Keratinocyte (primary cell): ENCODE data around the gene EDC3. TPM values are rescaled to one million over a fixed set of nuclear protein-coding genes. Genes with fewer than 3 reads are reported as not detected.
"Not testable (repeated sequence)": the region's sequence is repeated elsewhere in the genome, so short reads cannot be mapped to it uniquely, and the experiment has no call there.

ENCODE experiments used
- DNase-seq: peaks from one replicate; pipeline ENCODE4 v3.0.0-alpha.2; 2011; ENCODE audit warnings: low read depth, missing footprints, low spot score
- FAIRE-seq: peaks from 2 replicates; lab custom pipeline; 2011; peaks lifted over from hg19 to GRCh38; lab: Jason Lieb, UNC
- H2AFZ ChIP-seq: 2 replicates; pipeline ENCODE4 v1.6.0; 2012; ENCODE audit warnings: low read length, control low read depth, inconsistent platforms; ENCODE audit not compliant: control insufficient read depth
- H3K27ac ChIP-seq: 2 replicates; pipeline ENCODE4 v1.5.1; 2011; ENCODE audit warnings: low read length; ENCODE audit not compliant: control insufficient read depth, insufficient read depth
- H3K27me3 ChIP-seq: 3 replicates; pipeline ENCODE4 v1.6.0; 2011; ENCODE audit warnings: low read length; ENCODE audit not compliant: control insufficient read depth, insufficient read depth; ENCODE audit errors: extremely low read depth
- H3K36me3 ChIP-seq, 2 experiments: 2 replicates in 1 of 2; 3 replicates in 1 of 2; pipeline ENCODE4 v1.5.1; 2011; ENCODE audit warnings: low read length in 2 of 2, mild to moderate bottlenecking in 1 of 2; ENCODE audit not compliant: control insufficient read depth in 2 of 2, insufficient read depth in 2 of 2; ENCODE audit errors: extremely low read depth in 1 of 2
- H3K4me1 ChIP-seq: 3 replicates; pipeline ENCODE4 v1.5.1; 2011; ENCODE audit warnings: low read length; ENCODE audit not compliant: control insufficient read depth, insufficient read depth; ENCODE audit errors: extremely low read depth
- H3K4me2 ChIP-seq: 3 replicates; pipeline ENCODE4 v1.6.0; 2011; ENCODE audit warnings: low read depth, low read length; ENCODE audit not compliant: control insufficient read depth, insufficient read depth; ENCODE audit errors: extremely low read depth
- H3K4me3 ChIP-seq, 3 experiments: fragments of 200-600 bp in 1 of 3; sonication (generic) in 1 of 3; 2 replicates in 2 of 3; 3 replicates in 1 of 3; pipeline ENCODE4 v1.5.1; 2011 to 2016; ENCODE audit warnings: low read length in 3 of 3, mild to moderate bottlenecking in 3 of 3, control low read depth in 2 of 3, inconsistent platforms in 1 of 3, low read depth in 1 of 3, mixed read lengths in 1 of 3, mixed run types in 1 of 3, moderate library complexity in 1 of 3; ENCODE audit not compliant: control insufficient read depth in 2 of 3, insufficient read depth in 2 of 3; ENCODE audit errors: extremely low read depth in 1 of 3
- H3K79me2 ChIP-seq: 2 replicates; pipeline ENCODE4 v1.6.0; 2012; ENCODE audit warnings: low read length; ENCODE audit not compliant: control insufficient read depth, insufficient read depth
- H3K9ac ChIP-seq: 3 replicates; pipeline ENCODE4 v1.6.0; 2011; ENCODE audit warnings: low read length; ENCODE audit not compliant: control insufficient read depth, insufficient read depth; ENCODE audit errors: extremely low read depth
- H3K9me1 ChIP-seq: 3 replicates; pipeline ENCODE4 v1.6.0; 2011; ENCODE audit warnings: low read length; ENCODE audit not compliant: control insufficient read depth, insufficient read depth; ENCODE audit errors: extremely low read depth
- H3K9me3 ChIP-seq: 2 replicates; pipeline ENCODE4 v1.5.1; 2012; ENCODE audit warnings: low read depth, low read length; ENCODE audit not compliant: control insufficient read depth
- H4K20me1 ChIP-seq: 3 replicates; pipeline ENCODE4 v1.6.0; 2011; ENCODE audit warnings: low read length; ENCODE audit not compliant: control insufficient read depth, insufficient read depth; ENCODE audit errors: extremely low read depth
- EZH2 ChIP-seq: IDR thresholded peaks from one replicate; pipeline ENCODE4 v1.6.1; 2012; ENCODE audit warnings: inconsistent platforms, mild to moderate bottlenecking, low read length, moderate library complexity
- dilution Hi-C: fragments of 300-500 bp; cut with MboI; formaldehyde crosslinking; loops from one replicate; pipeline ENCODE4 v1.7.0; 2020; ENCODE audit warnings: low sequenced_read_pairs; ENCODE audit not compliant: extremely low pct_ligation_motif_present
- polyA plus RNA-seq, 5 experiments: library from polyadenylated mRNA; depleted of rRNA in 3 of 5; stranded (reverse) in 3 of 5; stranded (forward) in 1 of 5; unstranded in 1 of 5; fragments of >200 nt; gene quantifications; 1 replicate in 1 of 5; 2 replicates in 3 of 5; 3 replicates in 1 of 5; pipeline versions ENCODE4 v1.2.1 to v1.2.3, GENCODE V29; 2011 to 2012; ENCODE audit warnings: missing spikeins in 2 of 5, low read depth in 1 of 5, low replicate concordance in 1 of 5
- TF ChIP-seq, protein P1 (sequence below), 3 experiments: IDR thresholded peaks in 1 of 3; conservative IDR thresholded peaks in 1 of 3; optimal IDR thresholded peaks in 1 of 3; 2 replicates in 2 of 3; 3 replicates in 1 of 3; pipeline versions ENCODE3 to v1.5.1; 2011; ENCODE audit warnings: low read length in 3 of 3, mild to moderate bottlenecking in 3 of 3, moderate library complexity in 2 of 3, control low read depth in 1 of 3, inconsistent platforms in 1 of 3; ENCODE audit not compliant: insufficient read depth in 2 of 3; ENCODE audit errors: extremely low read depth in 1 of 3

The EDC3 gene
- polyA plus RNA-seq, 1 donor (not counting 4 experiments of a cell fraction or from before 2014, with no cell fraction given), result 33.6 TPM

GRCh38 chr15:74598126-74598842 is 97.5 kb downstream of the EDC3 start:
- H2AFZ ChIP-seq, result peak overlapping the region; percentile 90
- H3K27ac ChIP-seq, result peak overlapping the region; percentile 55

GRCh38 chr15:74597146-74597705 is 98.6 kb downstream of the EDC3 start:
- H3K27ac ChIP-seq, H4K20me1 ChIP-seq, dilution Hi-C loops, H3K4me2 ChIP-seq, H3K9ac ChIP-seq, H2AFZ ChIP-seq, DNase-seq, H3K79me2 ChIP-seq, FAIRE-seq, H3K27me3 ChIP-seq, H3K9me3 ChIP-seq, H3K4me3 ChIP-seq, H3K9me1 ChIP-seq: not testable (repeated sequence)
- peaks cover 2 to 10% of the 10 kb centered on the region in 2 experiments for H3K36me3 ChIP-seq
- H3K4me1 ChIP-seq, result peaks cover 14% of the 10 kb centered on the region

More at GRCh38 chr15:74598126-74598842, 97.5 kb downstream of the EDC3 start:
- TF ChIP-seq, protein P1, sequence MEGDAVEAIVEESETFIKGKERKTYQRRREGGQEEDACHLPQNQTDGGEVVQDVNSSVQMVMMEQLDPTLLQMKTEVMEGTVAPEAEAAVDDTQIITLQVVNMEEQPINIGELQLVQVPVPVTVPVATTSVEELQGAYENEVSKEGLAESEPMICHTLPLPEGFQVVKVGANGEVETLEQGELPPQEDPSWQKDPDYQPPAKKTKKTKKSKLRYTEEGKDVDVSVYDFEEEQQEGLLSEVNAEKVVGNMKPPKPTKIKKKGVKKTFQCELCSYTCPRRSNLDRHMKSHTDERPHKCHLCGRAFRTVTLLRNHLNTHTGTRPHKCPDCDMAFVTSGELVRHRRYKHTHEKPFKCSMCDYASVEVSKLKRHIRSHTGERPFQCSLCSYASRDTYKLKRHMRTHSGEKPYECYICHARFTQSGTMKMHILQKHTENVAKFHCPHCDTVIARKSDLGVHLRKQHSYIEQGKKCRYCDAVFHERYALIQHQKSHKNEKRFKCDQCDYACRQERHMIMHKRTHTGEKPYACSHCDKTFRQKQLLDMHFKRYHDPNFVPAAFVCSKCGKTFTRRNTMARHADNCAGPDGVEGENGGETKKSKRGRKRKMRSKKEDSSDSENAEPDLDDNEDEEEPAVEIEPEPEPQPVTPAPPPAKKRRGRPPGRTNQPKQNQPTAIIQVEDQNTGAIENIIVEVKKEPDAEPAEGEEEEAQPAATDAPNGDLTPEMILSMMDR (optimal IDR thresholded peaks at IDR 0.05 in 1 of 3, IDR thresholded peaks at IDR 0.05 in 1 of 3, conservative IDR thresholded peaks at IDR 0.05 in 1 of 3; ENCODE audit: extremely low read depth in 1 of 3, insufficient read depth in 2 of 3, low read length in 3 of 3), result no peak
- TF ChIP-seq EZH2, result no peak
- peak overlapping the region; percentile 70 for H3K9ac ChIP-seq
- H3K4me1 ChIP-seq, result peaks cover 14% of the 10 kb centered on the region
- no peaks in the 10 kb centered on the region for H3K79me2 ChIP-seq
- H3K9me1 ChIP-seq, result no peaks in the 10 kb centered on the region
- no peaks in the 10 kb centered on the region for H4K20me1 ChIP-seq
- peaks cover 2 to 7% of the 10 kb centered on the region in 2 experiments for H3K36me3 ChIP-seq
- peak overlapping the region; percentile 96 for H3K4me2 ChIP-seq
- DNase-seq, result peak; percentile 61
- dilution Hi-C loops, result no loop called here
- H3K9me3 ChIP-seq, result no peaks in the 10 kb centered on the region
- peak; percentile 39 for FAIRE-seq
- peak overlapping the region; percentile 68 to 84 (median 74) for H3K4me3 ChIP-seq
- H3K27me3 ChIP-seq, result no peaks in the 10 kb centered on the region

GRCh38 chr15:74596736-74597135 is 99.1 kb downstream of the EDC3 start:
- DNase-seq, H3K4me3 ChIP-seq, H4K20me1 ChIP-seq, FAIRE-seq, H3K27ac ChIP-seq, H3K27me3 ChIP-seq, H3K9me1 ChIP-seq, H3K9me3 ChIP-seq, H2AFZ ChIP-seq, H3K9ac ChIP-seq, dilution Hi-C loops, H3K79me2 ChIP-seq, H3K4me2 ChIP-seq: not testable (repeated sequence)
- peaks cover 14% of the 10 kb centered on the region for H3K4me1 ChIP-seq
- peaks cover 5 to 11% of the 10 kb centered on the region in 2 experiments for H3K36me3 ChIP-seq
